NCI-H2196 (cell line): Measurements from ENCODE around the gene PCDH15.

Experiments
- DNase-seq: peaks from one replicate; lab custom pipeline; 2025; ENCODE audit not compliant: unreplicated experiment; lab: John Stamatoyannopoulos, UW

PCDH15 gene

DNA sequence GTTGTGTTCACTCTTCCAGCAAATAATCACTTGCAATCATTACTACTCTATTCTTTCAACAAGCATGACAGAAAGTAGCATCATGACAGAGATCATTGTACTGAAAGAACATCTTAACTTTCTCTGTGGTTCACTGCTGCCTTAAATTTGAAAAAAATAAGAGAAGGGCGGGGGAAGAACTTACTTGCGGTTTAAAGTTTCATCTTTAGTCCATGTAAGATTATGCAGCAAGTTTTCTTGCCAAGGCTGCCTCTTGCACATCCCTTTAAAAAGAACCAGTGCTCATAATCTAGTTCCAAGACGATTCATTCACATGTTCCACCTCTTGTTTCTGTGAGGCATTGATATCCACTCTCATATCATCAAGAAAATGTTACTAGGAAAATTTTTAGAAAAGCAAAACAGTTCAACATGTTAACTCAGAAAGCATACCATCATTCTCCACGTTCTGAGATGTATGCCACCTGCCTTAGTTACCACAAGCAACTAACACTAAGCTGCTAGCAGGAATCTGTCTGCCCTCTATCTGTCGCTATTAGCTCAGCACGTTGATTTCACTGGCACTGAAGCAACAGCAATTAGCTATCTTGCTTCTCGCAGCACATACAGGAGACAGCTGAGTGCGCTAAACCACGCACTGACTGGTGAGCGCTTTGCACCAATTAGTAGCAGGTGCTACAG is at the start of gene PCDH15:
TSS of gene PCDH15 (minus strand) at position 491 of the 681 bp plus-strand sequence. CDS start 136,969 bp downstream, outside the sequence.
- no peak for DNase-seq

DNA sequence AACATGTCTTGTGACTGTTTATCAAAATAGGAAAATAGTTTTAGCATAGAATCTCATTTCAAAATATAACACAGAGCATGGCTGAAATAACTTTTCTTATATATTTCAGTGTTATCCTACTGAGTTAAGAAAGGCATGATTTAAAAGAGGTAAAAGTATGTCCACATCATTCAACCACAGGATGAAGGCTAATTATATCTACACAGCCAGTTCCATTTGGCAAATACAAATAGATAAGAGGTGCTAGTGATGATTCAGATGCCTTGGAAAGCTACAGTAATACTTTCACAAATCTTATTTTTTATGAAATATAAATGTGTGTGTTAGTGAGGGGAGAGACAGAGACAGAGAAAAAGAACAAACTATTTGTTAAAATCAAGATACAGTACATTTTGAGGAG is 42.9 kb upstream of the PCDH15 start:
- DNase-seq, result no peak

DNA sequence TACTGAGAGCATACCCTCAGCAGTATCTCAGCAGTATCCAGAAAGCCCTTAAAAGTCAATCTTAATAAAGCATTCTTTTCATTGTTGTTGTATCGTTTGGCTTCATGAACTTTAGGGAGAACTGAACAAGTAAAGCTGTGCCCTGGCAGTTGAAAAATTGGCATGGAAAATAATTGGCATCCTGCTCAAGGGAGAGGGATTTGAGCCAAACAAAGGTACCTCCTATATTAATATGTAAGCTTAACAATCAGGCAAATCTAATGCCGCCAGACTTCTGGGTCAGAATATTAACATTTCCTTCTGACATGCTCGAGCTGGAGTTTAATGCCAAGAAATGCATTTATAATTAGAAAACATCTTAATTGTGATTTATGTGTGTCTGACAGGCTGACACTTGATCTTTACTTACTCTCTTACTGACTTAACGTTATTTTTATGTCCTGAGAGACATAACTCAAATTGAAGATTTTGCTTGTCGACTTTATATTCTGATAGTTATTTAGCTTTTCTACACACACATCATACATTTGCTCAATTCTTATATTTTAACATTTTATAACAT is 42.1 kb upstream of the PCDH15 start:
- DNase-seq, result no peak

DNA sequence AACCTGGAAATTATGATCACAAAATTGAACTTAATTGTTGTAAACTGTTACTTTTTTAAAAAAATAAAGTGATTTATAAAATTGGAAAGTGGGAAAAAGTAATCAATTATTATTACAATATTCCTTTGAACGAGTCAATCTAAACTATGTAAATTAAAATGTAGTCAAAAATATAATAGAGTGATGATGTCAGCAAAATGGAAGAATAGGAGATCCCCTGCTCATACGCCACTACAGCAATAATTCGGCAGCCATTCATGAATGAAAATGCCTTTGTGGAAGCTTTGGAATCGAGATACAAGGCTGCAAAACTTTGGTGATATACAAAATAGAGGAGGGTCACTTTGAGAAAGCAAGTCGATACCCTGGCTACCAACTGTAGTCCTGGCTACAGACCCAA is 36.4 kb upstream of the PCDH15 start:
- no peak for DNase-seq

DNA sequence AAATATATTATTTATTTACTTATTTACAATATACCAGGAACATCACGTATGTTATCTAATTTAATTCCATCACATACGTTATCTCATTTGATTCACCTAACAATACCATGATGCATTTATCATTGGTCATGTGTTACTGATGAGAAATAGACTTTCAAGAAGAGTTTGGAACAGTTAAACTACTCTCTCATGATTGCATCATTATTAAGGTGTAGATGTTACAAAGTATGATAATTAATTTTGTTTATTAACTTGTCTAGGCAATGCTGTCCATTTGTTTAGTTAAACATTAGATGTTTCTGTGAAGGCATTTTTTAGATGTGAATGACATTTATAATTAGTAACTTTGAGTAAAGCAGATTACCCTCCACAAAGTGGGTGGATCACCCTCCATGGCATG is 32.0 kb upstream of the PCDH15 start:
- DNase-seq, result no peak

DNA sequence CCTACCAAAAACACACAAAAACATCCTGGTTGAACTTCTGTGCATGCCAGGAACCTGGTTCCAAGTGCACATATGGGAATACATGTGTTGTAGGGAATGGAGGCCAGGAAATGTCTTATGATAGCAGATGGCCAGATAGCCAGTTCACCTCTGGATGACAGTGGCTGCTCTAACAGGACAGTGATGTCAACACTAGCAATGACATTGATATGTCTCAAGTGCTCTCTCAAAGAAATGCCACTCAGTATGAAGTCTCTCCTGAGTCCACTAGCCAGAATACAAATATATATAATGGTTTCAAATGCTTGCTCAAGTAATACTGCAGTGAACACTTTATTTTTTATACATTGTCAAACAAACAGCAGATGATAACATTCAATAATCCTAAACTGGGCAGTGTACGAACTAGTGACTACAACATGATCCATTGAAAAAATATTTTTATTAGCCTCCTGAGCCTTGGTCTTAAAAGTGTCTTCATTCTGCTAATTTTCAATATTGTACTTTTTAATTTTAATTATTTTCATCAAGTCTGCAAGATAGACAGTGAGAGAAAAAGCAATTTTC is 26.0 kb upstream of the PCDH15 start:
- DNase-seq, result no peak

DNA sequence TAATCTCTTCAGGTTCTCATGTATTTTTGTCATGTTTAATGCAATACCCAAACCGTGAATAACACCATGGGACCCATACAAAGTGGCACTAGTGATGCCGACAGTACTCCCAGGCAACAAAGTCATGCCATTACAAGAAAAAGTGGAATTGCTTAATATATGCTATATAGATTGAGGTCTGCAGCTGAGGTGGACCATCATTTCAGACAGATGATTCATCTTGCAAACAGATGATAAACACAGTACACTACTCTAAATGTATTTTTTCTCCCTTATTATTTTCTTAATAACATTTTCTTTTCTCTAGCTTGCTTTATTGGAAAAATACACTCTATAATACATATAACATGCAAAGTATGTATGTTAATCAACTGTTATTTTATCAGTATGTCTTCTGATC is 14.6 kb upstream of the PCDH15 start:
- DNase-seq, result no peak

DNA sequence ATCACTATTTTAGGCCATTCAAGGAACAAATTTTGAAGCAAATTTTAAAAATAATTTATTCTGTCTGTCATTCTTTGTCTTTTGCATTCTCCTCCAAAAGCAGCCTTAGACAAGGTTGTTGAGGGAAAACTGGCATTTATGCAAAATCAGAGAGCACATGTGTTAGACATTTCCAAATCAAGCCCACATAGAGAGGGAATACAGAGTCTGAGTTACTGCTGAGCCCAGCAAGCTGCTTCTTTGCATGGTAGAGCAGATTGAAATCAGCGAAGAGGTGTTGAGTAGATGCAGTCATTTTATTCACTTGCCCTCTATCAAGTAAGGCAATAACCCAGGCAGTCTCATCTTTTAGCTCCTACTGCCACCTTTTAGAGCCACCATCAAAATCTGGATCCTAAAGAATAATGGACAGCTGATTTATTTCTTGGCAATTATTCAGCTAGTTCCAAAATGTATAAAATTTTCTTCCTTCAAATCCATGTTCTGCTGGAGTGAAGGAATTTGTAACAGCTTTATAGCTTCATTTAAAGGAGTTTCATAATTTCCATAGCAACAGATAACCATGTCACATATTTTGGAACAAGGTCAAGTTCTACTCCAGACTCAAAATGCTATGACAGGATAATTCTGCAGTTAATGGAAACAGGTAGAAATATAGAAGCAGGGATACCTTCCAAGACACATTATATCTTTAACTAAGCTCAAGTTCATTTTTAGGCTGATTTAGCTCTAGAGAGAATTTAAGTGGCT is 7.3 kb upstream of the PCDH15 start:
- DNase-seq, result no peak

DNA sequence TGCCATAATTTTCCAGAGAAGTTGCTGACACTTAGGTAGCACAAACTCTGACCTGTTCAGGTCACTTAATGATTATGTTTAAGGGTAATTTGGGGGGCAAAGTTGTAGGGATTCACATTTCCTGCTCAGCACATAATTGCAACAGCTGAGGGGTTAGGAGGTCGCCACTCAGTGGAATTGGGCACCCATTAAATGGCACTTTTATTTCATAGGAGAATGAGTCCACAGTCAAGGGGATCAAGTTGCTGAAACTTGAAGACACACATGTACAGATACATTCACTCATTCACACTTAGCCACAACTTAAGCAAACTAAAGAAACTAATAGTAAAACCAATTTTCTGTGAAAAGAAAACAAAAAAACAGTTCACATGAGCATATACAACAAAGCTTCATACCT is 1.5 kb downstream of the PCDH15 start:
- DNase-seq, result no peak

DNA sequence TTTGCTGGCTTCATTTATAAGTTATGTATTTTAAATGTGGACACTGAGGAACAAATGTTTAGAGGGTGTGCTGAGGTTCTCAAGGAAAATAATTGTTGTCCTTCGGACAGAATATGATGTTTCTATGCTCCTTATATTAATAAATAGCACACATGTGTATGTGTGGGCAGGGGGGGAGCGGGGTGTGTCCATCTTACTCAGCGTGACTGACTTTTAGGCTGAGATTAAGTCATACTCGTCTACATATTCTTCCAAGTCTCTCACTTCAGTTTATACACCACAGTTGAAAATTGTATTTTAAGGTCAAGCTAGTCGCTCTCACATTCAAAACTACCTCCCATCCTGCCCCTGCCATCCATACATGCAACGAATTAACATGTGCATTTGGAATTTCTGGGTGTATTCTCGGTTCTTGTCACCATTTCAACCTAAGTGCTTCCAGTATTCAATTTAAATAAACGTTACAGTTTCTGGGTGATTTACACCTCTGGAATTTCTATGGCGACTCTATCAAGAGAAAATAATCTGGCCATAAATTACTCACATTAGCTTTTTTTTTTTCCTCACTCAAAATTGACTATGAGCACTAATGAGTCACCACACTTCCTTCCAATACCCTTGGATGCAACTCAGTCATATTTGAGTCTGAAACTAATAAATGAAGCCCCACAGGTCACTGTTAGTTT is 3.3 kb downstream of the PCDH15 start:
- no peak for DNase-seq

DNA sequence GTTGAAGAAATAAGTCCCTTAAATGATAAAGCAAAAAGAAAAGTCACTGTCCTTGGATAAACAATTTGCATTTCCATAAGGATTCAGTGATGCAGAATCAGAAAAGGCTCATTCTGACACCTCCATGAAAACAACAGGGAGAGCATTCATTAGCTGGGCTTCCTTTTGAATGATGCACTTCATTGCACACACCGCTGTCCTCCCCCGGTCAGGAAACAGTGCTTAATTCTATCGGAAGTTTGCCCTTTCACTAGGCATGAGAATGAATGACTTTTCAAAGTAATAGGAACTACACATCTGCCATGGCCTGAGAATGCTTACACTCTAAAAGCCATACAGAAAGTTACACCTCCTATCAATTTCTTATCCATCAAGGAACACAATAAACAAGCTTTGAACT is 4.2 kb downstream of the PCDH15 start:
- no peak for DNase-seq

DNA sequence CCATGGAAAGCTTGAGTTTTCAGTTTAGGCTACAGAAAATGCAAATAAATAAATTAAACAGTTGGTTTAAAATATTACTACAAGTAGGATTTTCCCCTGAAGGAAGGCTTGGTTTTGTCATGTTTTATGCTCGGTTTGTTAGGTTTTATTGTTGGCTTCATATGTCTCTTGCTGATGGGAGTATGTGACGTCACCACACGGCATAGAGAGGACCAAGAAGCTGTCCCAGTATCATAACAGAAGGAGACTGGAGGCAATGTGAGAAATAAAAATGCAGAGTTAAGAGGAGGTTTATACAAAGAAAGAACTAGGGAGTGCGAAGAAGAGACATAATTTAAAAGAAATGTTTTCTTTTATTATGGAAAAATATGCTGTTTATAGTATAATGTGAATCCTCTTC is 24.4 kb downstream of the PCDH15 start:
- DNase-seq, result no peak

DNA sequence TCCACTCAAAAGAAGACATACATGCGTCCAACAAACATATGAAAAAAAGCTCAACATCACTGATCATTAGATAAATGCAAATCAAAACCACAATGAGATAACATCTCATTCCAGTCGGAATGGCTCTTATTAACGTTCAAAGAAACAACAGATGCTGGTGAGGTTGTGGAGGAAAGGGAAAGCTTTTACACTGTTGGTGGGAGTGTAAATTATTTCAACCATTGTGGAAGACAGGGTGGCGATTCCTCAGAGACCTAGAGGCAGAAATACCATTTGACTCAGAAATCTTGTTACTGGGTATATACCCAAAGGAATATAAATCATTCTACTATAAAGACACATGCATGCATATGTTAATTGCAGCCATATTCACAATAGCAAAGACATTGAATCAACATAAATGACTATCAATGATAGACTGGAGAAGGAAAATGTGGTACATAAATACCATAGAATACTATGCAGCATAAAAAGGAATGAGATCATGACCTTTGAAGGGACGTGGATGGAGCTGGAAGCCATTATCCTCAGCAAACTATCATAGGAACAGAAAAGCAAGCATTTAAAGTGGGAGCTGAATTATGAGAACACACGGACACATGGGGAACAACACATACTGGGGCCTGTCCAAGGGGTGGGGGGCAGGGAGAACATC is 28.4 kb downstream of the PCDH15 start:
- DNase-seq, result no peak

DNA sequence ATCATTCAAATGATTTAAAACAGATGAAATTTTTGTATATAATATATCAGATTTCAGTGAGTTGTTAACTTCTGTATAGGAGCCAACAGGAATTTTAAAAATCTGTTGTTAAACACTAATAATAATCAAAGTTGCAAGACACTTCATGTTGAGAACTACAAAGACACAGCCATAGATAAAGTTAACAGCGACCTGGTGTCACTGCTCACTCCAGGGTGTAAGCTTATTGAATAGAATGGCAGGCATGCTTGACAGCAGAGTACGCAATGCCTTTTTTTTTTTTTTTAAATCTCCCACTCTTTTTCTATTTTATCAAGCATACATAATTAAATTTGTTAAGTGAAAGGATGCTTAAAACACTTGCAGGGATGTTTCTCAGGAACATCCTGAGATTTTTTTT is 32.0 kb downstream of the PCDH15 start:
- no peak for DNase-seq

DNA sequence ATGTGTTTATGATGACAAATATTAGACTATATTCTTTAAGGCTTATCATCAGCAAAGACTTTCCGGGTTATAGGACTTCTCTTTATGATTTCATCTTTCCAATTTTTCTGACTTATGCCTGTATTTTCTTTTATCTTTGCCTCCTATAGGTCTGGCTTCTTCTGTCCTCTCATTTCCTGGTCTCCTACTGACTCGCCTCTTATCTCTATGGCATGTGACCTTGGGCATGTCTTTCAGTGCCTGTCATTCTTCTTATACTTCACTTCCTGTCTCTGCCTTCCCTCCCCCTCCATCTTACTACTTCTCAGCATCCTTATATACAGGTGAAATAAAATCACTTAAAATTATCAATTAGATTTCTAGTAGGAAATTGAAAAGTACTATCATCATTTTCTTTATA is 42.2 kb downstream of the PCDH15 start:
- no peak for DNase-seq

DNA sequence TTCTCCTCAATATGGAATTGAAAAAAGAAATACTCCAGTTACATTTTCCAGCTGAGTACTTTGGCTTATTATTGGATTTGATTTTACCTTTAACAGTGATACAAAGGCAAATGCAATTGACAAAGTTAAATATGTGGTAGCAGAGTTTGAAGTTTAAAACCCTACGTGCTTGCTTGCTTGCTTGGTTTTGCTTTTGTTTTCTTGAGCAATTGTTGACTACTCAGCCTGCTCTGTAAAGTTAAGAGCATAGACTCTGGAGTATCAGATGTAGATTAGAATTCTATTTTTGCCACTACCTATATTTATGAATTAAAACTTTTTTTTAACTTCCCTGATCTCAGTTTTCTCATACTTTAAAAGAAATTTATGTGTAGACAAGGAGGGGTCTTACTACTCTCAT is 51.4 kb downstream of the PCDH15 start:
- DNase-seq, result no peak

DNA sequence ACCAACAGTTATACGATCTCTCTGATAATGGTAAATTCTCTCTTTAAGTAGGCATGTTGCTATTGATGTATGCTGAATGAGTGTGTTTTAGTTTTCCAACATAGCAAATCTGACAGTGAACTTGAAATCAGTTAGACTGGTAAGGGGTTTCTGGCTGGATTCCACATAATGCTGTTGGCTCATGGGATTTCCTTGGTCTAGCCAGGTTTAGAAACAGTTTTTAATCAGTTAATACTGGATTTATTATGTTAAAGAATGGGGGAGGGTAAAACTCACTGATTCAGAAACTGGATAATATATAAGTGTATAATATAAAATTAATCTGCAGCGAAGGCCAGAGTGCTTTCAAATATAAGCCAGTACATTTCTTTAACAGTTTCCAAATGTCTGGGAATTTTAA is 55.6 kb downstream of the PCDH15 start:
- DNase-seq, result no peak

DNA sequence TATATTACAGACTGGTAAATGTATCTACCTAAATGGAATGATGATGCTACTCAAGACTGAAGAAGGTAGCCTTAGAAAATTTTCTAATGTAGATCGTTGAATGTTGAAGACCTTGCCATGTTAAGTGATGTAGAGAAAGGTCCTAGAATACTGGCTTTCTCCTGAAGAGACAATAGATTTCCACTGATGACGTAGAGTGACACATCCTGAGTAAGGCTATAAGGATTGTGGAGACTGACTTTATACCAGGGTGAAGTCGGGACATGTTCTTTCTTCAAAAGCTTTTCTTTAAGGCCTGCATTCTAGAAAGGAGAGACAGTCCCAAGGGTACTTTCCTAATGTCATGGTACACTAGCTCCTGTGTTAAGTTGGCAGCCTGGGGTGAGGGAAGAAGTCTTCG is 58.6 kb downstream of the PCDH15 start:
- no peak for DNase-seq

DNA sequence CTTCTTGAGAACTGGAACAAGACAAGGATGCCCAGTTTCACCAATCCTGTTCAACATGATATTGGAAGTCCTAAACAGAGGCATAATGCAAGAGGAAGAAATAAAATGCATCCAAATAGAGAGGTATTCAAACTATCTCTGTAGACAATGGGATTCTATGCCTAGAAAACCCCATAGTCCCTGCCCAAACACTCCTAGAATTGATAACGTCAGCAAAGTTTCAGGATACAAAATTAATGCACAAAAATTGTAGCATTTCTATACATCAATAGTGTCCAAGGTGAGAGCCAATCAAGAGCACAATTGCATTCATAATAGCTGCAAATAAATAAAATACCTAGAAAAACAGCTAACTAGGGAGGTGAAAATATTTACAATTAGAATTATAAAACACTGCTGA is 72.5 kb downstream of the PCDH15 start:
- no peak for DNase-seq

DNA sequence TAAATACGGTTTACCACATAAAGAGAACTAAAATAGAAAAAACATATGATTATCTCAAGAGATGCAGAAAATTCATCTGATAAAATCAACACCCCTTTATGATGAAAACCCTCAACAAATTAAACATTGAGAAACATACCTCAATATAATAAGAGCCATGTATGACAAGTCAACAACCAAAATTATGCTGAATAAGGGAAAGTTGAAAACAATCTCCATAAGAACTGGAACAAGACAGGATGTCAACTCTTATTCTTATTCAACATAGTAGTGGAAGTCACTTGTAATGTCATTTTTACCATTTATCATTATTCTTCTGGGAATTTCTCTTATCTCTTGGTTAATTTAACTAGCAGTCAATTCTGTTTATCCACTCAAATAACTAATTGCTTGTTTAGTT is 79.0 kb downstream of the PCDH15 start:
- no peak for DNase-seq

DNA sequence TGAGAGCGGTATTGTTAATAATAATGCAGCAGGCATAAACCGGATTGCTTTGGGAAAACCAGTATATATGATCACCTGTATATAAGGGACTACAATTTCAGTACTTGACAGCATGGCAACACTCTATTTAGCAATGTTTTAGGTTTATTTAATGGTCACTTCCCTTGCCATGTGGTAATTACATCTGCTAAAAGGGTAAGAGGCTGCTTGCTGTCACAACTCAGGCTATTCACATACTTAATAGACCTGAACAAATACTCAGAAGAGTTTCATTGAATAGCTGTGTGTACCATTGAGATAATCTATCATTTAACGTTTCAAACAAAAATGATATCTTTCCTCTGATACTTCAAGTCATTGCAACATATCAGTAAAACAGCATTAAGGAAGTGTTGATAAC is 90.1 kb downstream of the PCDH15 start:
- DNase-seq, result no peak
